ENCODE data around the gene FNDC7. TPM values are rescaled to one million over a fixed set of nuclear protein-coding genes. Genes with fewer than 3 reads are reported as not detected.
A peak's percentile ranks its signal among the peaks of the same experiment; 100 is the strongest.

Gene FNDC7
- total RNA-seq, 1 donor from 2014 or later, result under 0.01 TPM

DNA sequence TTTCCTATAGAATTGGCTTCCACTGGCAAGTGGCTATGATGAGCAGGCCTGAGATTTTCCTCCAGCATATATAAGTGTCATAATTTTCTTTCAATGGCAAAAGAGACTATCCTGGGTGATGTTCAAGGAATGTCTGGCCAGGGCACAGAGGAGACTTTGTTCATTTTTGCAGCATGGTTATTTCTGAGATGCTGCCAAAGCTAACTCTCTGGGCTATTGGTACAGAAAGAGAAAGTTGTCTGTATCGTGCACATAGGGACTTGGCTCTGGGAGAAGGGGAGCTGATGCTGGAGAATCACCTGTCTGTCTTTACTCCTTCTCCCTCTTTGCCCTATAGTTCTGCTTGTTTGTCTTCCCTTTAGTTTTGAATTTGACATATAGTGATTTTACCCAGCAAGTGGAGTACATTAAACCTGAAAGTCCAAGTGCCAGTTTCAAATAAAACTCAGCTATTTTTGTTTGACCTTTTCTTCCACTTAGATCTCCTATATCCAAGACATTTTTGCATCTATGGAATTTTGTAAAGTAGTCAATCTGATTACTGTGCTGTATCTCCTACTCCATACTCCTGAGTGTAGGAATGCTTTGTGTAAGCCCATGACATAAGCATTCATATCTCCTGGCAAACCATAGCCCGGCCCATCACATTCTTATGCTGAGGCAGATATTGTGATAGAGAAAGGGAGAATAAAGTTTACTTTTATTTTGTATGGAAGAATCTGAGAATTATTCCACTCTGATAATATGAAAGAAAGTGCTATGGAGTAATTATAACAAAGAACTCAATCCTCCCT, 3.9 kb downstream of the FNDC7 start:
- Histone ChIP-seq H3K4me3 (ENCODE audit: low read depth, low read length) (no peak overlapping the region), H3K36me3 (ENCODE audit: control insufficient read depth, insufficient read depth, low read length) (no peaks in the 10 kb centered on the region), H3K27me3 (ENCODE audit: control insufficient read depth, insufficient read depth, low read length) (no peaks in the 10 kb centered on the region)
- TF ChIP-seq, protein P1, sequence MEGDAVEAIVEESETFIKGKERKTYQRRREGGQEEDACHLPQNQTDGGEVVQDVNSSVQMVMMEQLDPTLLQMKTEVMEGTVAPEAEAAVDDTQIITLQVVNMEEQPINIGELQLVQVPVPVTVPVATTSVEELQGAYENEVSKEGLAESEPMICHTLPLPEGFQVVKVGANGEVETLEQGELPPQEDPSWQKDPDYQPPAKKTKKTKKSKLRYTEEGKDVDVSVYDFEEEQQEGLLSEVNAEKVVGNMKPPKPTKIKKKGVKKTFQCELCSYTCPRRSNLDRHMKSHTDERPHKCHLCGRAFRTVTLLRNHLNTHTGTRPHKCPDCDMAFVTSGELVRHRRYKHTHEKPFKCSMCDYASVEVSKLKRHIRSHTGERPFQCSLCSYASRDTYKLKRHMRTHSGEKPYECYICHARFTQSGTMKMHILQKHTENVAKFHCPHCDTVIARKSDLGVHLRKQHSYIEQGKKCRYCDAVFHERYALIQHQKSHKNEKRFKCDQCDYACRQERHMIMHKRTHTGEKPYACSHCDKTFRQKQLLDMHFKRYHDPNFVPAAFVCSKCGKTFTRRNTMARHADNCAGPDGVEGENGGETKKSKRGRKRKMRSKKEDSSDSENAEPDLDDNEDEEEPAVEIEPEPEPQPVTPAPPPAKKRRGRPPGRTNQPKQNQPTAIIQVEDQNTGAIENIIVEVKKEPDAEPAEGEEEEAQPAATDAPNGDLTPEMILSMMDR (IDR thresholded peaks at IDR 0.05; ENCODE audit: insufficient read depth, low read length, severe bottlenecking), result no peak
- FAIRE-seq (no peak), DNase-seq (ENCODE audit: low read depth) (no peak)

DNA sequence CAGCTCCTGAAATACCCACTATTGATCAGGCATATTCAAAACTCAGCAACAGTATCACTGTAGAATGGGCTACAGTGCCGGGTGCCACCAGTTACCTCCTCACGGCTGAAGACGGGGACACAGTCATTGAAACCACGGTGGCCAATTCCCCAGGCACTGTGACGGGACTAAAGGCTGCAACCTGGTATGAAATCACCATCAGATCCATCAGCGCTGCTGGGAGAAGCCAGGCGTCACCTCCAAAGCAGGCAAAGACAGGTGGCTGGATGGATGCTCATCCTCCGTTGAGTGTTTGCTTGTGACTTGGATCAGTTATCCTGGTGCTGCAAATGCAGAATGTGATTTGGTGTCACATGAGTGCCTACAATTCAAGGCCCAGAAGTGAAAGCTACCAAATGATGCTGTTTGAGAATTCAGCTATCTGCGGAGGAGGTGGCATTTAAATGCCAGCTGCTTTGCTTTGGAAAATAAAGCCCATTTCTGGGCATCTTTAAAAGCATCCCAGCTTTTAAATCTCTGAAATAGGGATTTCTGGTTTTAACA, 5.1 kb downstream of the FNDC7 start:
- Histone ChIP-seq H3K36me3 (ENCODE audit: control insufficient read depth, insufficient read depth, low read length) (no peaks in the 10 kb centered on the region), H3K4me3 (ENCODE audit: low read depth, low read length) (no peak overlapping the region), H3K27me3 (ENCODE audit: control insufficient read depth, insufficient read depth, low read length) (no peaks in the 10 kb centered on the region)
- TF ChIP-seq, protein P1 (IDR thresholded peaks at IDR 0.05; ENCODE audit: insufficient read depth, low read length, severe bottlenecking), result no peak
- DNase-seq (ENCODE audit: low read depth), result no peak
- FAIRE-seq, result no peak

DNA sequence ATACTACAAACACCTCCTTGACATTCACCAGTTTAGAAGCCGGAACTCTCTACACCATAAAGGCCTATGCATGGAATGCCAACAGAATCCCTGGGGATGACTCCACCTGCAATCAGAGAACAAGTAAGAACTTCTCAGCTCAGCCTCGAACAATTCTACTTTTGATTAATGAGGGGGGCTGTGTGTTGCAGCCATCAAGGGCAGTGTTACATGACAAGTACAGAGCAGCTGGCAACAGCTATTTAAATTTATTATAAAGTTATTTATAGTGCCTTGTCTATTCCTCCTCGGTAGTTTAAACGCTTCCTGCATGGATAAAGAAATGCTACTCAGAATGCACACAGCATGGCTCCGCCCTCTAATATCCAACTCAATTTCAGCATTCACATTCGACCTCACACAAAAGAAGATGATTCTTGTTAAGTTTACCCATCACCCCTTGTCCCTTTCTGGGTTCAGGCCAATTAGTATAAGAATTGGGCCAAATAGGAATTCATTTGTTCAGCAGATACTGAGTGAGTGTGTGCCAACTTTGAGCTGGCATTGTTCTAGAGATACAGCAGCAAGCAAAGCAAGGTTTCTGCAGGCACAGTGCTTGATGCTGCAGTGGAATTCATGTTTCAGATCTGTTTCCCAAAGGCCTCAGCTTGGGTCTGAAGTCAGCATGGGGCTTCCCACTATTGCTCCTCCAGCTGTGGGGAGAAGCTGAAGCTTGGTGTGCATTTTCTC, 6.4 kb downstream of the FNDC7 start:
- Histone ChIP-seq H3K36me3 (ENCODE audit: control insufficient read depth, insufficient read depth, low read length) (no peaks in the 10 kb centered on the region), H3K4me3 (ENCODE audit: low read depth, low read length) (no peak overlapping the region), H3K27me3 (ENCODE audit: control insufficient read depth, insufficient read depth, low read length) (no peaks in the 10 kb centered on the region)
- no peak for DNase-seq (ENCODE audit: low read depth)
- no peak for FAIRE-seq
- TF ChIP-seq, protein P1 (IDR thresholded peaks at IDR 0.05; ENCODE audit: insufficient read depth, low read length, severe bottlenecking), result no peak

DNA sequence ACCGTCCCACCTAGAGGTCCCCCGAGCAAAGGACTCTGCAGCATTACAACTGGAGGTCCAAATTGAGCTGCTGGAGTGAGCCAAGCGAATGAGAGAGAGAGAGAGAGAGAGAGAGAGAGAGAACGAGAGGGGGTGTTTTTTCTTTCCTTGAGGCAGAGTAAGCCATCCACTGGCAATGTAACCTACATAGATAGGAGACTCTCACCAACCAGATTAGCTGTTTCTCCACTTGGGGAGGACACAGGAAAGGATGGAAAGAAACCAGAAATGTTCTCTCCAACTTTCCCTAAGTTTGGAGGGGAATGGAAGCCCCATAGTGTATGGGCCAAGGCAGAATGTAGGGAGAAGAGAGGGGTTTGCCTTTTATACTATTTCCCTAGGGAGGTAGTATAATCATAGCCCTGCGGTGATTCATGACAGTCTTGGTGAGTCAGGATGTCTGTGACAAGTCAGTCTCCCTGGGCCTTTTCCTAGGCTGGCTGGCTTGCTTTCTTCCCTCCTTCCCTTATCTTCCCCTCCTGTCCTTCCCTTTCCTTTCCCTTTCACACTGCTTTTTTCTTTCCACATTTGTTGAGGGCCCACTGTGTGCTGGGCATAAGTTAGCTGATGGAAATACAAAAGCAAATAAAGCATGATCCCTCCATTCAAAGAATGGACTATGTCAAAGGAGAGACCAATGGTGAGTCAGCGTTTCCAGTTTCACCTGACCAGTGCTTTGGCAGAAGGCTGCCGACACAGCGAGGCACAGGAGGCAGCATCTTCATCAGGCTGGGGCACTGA, 7.1 kb downstream of the FNDC7 start:
- TF ChIP-seq, protein P1 (IDR thresholded peaks at IDR 0.05; ENCODE audit: insufficient read depth, low read length, severe bottlenecking), result no peak
- H3K4me3 ChIP-seq (ENCODE audit: low read depth, low read length), result no peak overlapping the region
- no peaks in the 10 kb centered on the region for H3K27me3 ChIP-seq (ENCODE audit: control insufficient read depth, insufficient read depth, low read length)
- no peaks in the 10 kb centered on the region for H3K36me3 ChIP-seq (ENCODE audit: control insufficient read depth, insufficient read depth, low read length)
- no peak for FAIRE-seq
- DNase-seq (ENCODE audit: low read depth), result peak; percentile 87

- FAIRE-seq (no peak), DNase-seq (ENCODE audit: low read depth) (no peak)
- H3K36me3 ChIP-seq (ENCODE audit: control insufficient read depth, insufficient read depth, low read length), result no peaks in the 10 kb centered on the region
- TF ChIP-seq, protein P1 (IDR thresholded peaks at IDR 0.05; ENCODE audit: insufficient read depth, low read length, severe bottlenecking), result no peak
- no peak overlapping the region for H3K4me3 ChIP-seq (ENCODE audit: low read depth, low read length)
- no peaks in the 10 kb centered on the region for H3K27me3 ChIP-seq (ENCODE audit: control insufficient read depth, insufficient read depth, low read length)
Observed at GRCh38 chr1:108722292-108722691, 9.6 kb downstream of the FNDC7 start.
